AG10803 (cell line): ENCODE measurements around the gene DMRT3.

Experiments
- DNase-seq: peaks from one replicate; pipeline ENCODE4 v3.0.0; 2010; ENCODE audit warnings: low read depth
- H3K4me3 ChIP-seq: 2 replicates; pipeline ENCODE4 v1.5.1; 2011; ENCODE audit warnings: mild to moderate bottlenecking, low read length, control low read depth
- TF ChIP-seq, protein P1 (sequence below): conservative IDR thresholded peaks from 2 replicates; pipeline ENCODE4 v1.5.1; 2011; ENCODE audit warnings: mild to moderate bottlenecking, low read length, control low read depth, inconsistent platforms

Gene DMRT3

DNA sequence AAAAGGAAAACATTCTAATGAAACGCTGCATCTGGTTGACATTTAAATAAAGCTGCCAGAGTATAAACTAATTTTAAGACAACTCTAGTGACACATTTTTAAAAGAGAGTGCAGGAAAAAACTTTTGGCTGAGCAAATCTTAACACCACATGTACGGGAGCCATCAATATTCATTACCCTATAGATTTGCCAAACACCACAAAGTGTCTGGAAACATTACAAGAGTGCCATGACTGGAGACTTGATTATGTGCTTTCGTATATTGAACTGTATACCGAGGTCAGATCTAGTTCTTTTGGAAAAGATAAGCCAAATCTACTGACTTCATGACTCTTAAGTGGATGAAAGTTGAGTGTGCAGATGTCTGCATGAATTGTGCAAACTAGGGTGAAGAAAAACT is 63.1 kb downstream of the DMRT3 start:
- no peak for DNase-seq
- H3K4me3 ChIP-seq = no peak overlapping the region
- TF ChIP-seq, protein P1, sequence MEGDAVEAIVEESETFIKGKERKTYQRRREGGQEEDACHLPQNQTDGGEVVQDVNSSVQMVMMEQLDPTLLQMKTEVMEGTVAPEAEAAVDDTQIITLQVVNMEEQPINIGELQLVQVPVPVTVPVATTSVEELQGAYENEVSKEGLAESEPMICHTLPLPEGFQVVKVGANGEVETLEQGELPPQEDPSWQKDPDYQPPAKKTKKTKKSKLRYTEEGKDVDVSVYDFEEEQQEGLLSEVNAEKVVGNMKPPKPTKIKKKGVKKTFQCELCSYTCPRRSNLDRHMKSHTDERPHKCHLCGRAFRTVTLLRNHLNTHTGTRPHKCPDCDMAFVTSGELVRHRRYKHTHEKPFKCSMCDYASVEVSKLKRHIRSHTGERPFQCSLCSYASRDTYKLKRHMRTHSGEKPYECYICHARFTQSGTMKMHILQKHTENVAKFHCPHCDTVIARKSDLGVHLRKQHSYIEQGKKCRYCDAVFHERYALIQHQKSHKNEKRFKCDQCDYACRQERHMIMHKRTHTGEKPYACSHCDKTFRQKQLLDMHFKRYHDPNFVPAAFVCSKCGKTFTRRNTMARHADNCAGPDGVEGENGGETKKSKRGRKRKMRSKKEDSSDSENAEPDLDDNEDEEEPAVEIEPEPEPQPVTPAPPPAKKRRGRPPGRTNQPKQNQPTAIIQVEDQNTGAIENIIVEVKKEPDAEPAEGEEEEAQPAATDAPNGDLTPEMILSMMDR = no peak
